ENCODE results near the gene EFNA5.
"Not testable (repeated sequence)": the region's sequence is repeated elsewhere in the genome, so short reads cannot be mapped to it uniquely, and the experiment has no call there.

EFNA5 gene

DNA sequence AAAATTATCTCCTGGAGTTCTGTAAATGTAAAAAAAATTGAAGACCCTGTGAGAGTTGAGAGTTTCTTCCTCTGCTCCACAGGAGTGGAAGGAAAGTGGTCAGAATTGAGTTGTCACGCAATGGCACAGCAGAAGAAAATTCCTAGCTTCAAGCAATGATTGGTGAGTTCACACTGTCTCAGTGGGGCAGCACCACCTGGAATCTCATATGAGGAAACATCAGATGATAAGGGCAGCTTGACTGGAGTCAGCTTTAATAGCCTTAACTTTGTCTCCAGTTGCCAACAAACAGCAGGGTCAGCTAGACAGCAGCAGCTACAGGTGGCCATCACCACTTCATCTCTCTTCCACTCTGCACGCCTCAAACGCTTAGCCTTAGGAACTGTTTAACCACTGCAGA is 211.1 kb downstream of the EFNA5 start:
- H3K27me3 ChIP-seq (ENCODE audit: control insufficient read depth, insufficient read depth, low read length): no peaks in the 10 kb centered on the region
- H3K4me3 ChIP-seq (ENCODE audit: low read length): no peak overlapping the region
- H3K4me1 ChIP-seq (ENCODE audit: control insufficient read depth, low read depth, low read length): peaks cover 41% of the 10 kb centered on the region
- no peak overlapping the region for H3K27ac ChIP-seq (ENCODE audit: low read length)
- H3K9me3 ChIP-seq (ENCODE audit: control insufficient read depth, low read depth, low read length): no peaks in the 10 kb centered on the region
- H3K9ac ChIP-seq (ENCODE audit: low read length): no peak overlapping the region
- H3K36me3 ChIP-seq (ENCODE audit: control insufficient read depth, low read depth, low read length): no peaks in the 10 kb centered on the region

DNA sequence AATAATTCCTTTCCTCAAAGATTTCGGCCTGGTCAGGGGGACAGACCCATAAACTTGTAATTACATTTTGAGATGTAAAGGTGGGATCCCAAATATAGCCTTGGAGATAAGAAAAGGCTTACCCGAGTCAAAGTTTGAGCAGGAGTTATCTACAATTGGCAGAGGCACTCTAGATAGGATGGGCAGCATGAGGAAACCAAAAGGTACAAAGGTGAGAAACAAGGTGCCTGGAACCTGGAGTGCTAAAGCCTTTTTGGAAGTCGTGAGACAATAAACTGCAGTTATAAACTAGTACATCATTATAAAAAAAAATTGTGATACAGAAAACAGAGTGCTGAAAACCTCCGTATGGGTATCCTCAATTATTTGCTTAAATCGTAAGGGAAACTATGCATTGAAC is 212.4 kb downstream of the EFNA5 start:
- Histone ChIP-seq H3K9ac (ENCODE audit: low read length) (no peak overlapping the region), H3K27me3 (ENCODE audit: control insufficient read depth, insufficient read depth, low read length) (no peaks in the 10 kb centered on the region), H3K4me3 (ENCODE audit: low read length) (no peak overlapping the region), H3K4me1 (ENCODE audit: control insufficient read depth, low read depth, low read length) (peaks cover 33% of the 10 kb centered on the region), H3K27ac (ENCODE audit: low read length) (no peak overlapping the region), H3K36me3 (ENCODE audit: control insufficient read depth, low read depth, low read length) (no peaks in the 10 kb centered on the region), H3K9me3 (ENCODE audit: control insufficient read depth, low read depth, low read length) (no peaks in the 10 kb centered on the region)

DNA sequence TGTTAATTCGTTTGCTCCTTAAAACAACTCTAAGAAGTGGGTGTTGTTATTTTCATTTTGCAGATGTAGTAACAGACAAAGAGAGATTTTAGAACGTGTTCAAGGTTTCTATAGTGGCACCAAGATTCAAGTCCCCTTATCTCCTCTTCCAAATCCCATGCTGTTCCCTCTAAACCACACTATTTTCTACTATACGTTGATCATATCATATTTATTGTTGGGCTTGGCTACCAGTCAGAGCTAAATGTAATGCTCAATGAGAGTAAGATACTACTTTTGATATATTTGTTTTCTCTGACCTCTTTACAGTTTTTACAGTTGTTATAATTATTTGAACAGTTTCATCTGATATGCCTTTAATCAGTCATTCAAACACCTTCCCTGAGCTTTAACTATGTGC is 212.9 kb downstream of the EFNA5 start:
- H3K4me3 ChIP-seq (ENCODE audit: low read length): no peak overlapping the region
- no peak overlapping the region for H3K27ac ChIP-seq (ENCODE audit: low read length)
- no peaks in the 10 kb centered on the region for H3K9me3 ChIP-seq (ENCODE audit: control insufficient read depth, low read depth, low read length)
- no peaks in the 10 kb centered on the region for H3K36me3 ChIP-seq (ENCODE audit: control insufficient read depth, low read depth, low read length)
- no peak overlapping the region for H3K9ac ChIP-seq (ENCODE audit: low read length)
- peaks cover 33% of the 10 kb centered on the region for H3K4me1 ChIP-seq (ENCODE audit: control insufficient read depth, low read depth, low read length)
- no peaks in the 10 kb centered on the region for H3K27me3 ChIP-seq (ENCODE audit: control insufficient read depth, insufficient read depth, low read length)

DNA sequence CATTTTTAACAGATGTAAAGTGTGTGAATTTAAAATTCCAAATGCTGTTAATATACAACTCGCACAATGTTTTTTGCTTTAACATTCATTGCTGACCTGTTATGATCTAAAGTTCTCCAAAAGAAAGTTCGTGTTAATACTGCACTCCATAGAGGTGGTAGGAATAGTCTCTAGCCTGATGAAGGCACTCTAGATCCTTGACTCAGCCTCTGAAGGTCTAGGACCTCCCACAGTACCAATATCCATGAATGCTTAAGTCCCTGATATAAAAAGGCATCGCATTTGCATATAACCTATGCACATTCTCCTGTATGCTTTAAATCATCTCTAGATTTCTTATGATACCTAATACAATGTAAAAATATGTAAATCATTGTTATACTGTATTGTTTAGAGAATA is 213.6 kb downstream of the EFNA5 start:
- H3K4me1 ChIP-seq (ENCODE audit: control insufficient read depth, low read depth, low read length): peaks cover 33% of the 10 kb centered on the region
- H3K36me3 ChIP-seq (ENCODE audit: control insufficient read depth, low read depth, low read length): no peaks in the 10 kb centered on the region
- H3K27me3 ChIP-seq (ENCODE audit: control insufficient read depth, insufficient read depth, low read length): no peaks in the 10 kb centered on the region
- no peak overlapping the region for H3K27ac ChIP-seq (ENCODE audit: low read length)
- no peak overlapping the region for H3K4me3 ChIP-seq (ENCODE audit: low read length)
- no peak overlapping the region for H3K9ac ChIP-seq (ENCODE audit: low read length)
- H3K9me3 ChIP-seq (ENCODE audit: control insufficient read depth, low read depth, low read length): no peaks in the 10 kb centered on the region

DNA sequence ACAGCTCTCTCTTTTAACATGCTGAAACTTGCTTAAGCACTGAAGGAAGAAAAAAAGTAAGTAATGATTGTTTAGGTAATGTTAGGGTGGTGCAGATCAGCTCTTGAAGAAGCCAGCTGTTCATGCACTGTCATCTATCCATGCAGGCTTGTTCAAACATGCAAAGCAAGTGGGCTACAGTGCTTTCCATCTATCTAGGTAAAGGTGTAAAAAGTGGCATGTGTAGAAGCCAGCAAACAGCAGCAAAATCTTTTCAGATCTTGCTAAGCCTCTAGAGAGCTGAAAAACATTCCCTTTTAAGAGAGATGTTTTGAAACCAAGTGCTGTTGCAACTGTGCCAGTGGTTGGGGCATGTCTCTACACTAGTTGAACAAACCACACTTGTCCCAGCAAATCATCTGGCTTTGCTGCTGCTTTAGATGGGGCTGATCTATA is 214.4 kb downstream of the EFNA5 start:
- Histone ChIP-seq H3K27ac (ENCODE audit: low read length) (no peak overlapping the region), H3K4me3 (ENCODE audit: low read length) (no peak overlapping the region), H3K9me3 (ENCODE audit: control insufficient read depth, low read depth, low read length) (no peaks in the 10 kb centered on the region), H3K4me1 (ENCODE audit: control insufficient read depth, low read depth, low read length) (peaks cover 32% of the 10 kb centered on the region), H3K27me3 (ENCODE audit: control insufficient read depth, insufficient read depth, low read length) (no peaks in the 10 kb centered on the region), H3K9ac (ENCODE audit: low read length) (no peak overlapping the region), H3K36me3 (ENCODE audit: control insufficient read depth, low read depth, low read length) (no peaks in the 10 kb centered on the region)

DNA sequence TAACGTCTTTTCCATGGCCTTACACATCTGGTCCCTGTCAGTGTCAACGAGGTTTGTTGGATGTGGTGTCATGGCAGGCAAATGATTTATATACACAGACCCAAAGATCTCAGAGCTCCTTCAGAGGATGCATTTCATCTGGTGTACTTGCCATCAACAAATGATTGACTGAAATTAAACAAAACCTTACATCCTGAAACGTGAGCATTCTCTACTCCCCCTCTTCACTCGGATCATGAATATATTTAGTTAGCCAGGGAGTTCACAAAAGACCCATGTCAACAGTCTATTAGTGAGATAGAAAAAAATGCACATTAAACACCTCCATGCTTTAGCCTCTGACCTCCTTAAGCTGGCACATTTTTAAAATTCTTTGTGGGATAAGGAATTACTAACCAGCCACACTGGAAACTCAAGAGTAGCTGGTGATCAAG is 215.6 kb downstream of the EFNA5 start:
- H3K9ac ChIP-seq (ENCODE audit: low read length): no peak overlapping the region
- H3K4me3 ChIP-seq (ENCODE audit: low read length): no peak overlapping the region
- no peaks in the 10 kb centered on the region for H3K27me3 ChIP-seq (ENCODE audit: control insufficient read depth, insufficient read depth, low read length)
- H3K9me3 ChIP-seq (ENCODE audit: control insufficient read depth, low read depth, low read length): no peaks in the 10 kb centered on the region
- H3K36me3 ChIP-seq (ENCODE audit: control insufficient read depth, low read depth, low read length): no peaks in the 10 kb centered on the region
- H3K4me1 ChIP-seq (ENCODE audit: control insufficient read depth, low read depth, low read length): peaks cover 24% of the 10 kb centered on the region
- H3K27ac ChIP-seq (ENCODE audit: low read length): no peak overlapping the region

DNA sequence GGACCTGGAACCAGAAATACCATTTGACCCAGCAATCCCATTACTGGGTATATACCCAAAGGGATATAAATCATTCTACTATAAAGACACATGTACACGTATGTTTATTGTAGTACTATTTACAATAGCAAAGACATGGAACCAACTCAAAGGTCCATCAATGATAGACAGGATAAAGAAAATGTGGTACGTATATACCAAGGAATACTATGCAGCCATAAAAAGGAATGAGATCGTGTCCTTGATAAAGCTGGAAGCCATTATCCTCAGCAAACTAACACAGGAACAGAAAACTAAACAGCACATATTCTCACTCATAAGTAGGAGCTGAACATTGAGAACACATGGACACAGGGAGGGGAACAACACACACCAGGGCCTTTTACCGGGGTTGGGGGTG is 218.9 kb downstream of the EFNA5 start:
- H3K4me3 ChIP-seq (ENCODE audit: low read length); H3K9me3 ChIP-seq (ENCODE audit: control insufficient read depth, low read depth, low read length); H3K9ac ChIP-seq (ENCODE audit: low read length); H3K36me3 ChIP-seq (ENCODE audit: control insufficient read depth, low read depth, low read length); H3K27ac ChIP-seq (ENCODE audit: low read length); H3K27me3 ChIP-seq (ENCODE audit: control insufficient read depth, insufficient read depth, low read length): not testable (repeated sequence)
- peaks cover 13% of the 10 kb centered on the region for H3K4me1 ChIP-seq (ENCODE audit: control insufficient read depth, low read depth, low read length)

DNA sequence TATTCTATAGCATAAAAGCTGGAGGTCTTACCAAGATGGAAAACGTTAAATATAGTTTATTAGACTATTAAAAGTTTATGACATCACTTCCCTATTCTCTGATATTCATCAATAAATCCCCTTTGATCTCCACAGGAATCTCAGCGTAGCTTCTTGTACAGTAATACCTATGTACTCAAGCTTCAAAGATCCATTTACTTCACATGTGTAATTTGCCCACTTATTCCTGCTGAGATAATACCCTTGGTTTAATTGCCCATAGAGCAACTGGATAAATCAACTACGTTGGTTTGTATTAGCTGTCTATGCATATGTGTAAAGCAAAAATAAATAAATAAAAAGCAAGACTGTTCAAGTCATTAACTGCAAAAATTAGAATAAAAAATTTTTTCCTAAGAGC is 219.7 kb downstream of the EFNA5 start:
- Histone ChIP-seq H3K4me3 (ENCODE audit: low read length) (no peak overlapping the region), H3K9ac (ENCODE audit: low read length) (no peak overlapping the region), H3K36me3 (ENCODE audit: control insufficient read depth, low read depth, low read length) (no peaks in the 10 kb centered on the region), H3K4me1 (ENCODE audit: control insufficient read depth, low read depth, low read length) (peaks cover 12% of the 10 kb centered on the region), H3K9me3 (ENCODE audit: control insufficient read depth, low read depth, low read length) (no peaks in the 10 kb centered on the region), H3K27me3 (ENCODE audit: control insufficient read depth, insufficient read depth, low read length) (no peaks in the 10 kb centered on the region), H3K27ac (ENCODE audit: low read length) (no peak overlapping the region)

DNA sequence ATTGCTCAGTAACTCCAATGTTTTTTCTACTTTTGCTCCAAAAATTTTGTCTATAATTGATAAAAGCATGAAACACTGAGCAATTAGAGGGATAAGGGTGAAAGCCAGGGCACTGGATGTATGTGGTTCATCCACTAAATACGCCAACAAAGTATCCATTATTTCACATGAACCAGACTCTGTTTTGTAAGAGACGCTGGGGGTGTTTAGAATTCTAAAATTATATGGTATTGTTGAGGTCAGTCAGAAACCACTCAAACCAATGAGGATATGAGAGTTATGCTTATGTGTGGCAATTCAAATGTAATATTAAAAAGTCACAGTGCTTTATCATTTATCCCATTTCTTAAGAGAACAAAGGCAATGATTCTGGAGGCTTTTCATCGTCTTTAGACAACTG is 220.2 kb downstream of the EFNA5 start:
- H3K4me3 ChIP-seq (ENCODE audit: low read length): no peak overlapping the region
- no peak overlapping the region for H3K9ac ChIP-seq (ENCODE audit: low read length)
- H3K27me3 ChIP-seq (ENCODE audit: control insufficient read depth, insufficient read depth, low read length): no peaks in the 10 kb centered on the region
- no peaks in the 10 kb centered on the region for H3K9me3 ChIP-seq (ENCODE audit: control insufficient read depth, low read depth, low read length)
- peaks cover 9% of the 10 kb centered on the region for H3K4me1 ChIP-seq (ENCODE audit: control insufficient read depth, low read depth, low read length)
- H3K36me3 ChIP-seq (ENCODE audit: control insufficient read depth, low read depth, low read length): no peaks in the 10 kb centered on the region
- no peak overlapping the region for H3K27ac ChIP-seq (ENCODE audit: low read length)

DNA sequence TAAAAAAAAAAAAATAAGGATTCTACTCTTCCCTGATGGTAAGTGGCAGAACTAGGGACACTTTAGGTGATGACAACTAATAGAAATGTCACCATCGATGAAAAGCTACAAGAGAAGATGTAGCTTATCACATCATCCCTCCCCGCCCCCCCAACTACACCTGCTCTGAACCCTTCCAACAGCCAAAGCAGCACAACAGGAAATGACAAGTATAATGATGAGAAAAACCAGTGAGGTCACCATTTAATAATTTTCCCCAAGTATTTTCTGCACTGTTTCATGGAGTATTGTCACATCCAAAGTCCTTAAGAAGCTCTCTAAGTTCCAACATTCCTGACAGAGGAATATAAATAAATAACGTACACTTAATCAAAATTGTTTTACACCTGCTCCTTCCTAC is 221.4 kb downstream of the EFNA5 start:
- H3K36me3 ChIP-seq (ENCODE audit: control insufficient read depth, low read depth, low read length): no peaks in the 10 kb centered on the region
- H3K27me3 ChIP-seq (ENCODE audit: control insufficient read depth, insufficient read depth, low read length): no peaks in the 10 kb centered on the region
- no peak overlapping the region for H3K27ac ChIP-seq (ENCODE audit: low read length)
- H3K4me3 ChIP-seq (ENCODE audit: low read length): no peak overlapping the region
- peaks cover 5% of the 10 kb centered on the region for H3K4me1 ChIP-seq (ENCODE audit: control insufficient read depth, low read depth, low read length)
- H3K9me3 ChIP-seq (ENCODE audit: control insufficient read depth, low read depth, low read length): no peaks in the 10 kb centered on the region
- no peak overlapping the region for H3K9ac ChIP-seq (ENCODE audit: low read length)

DNA sequence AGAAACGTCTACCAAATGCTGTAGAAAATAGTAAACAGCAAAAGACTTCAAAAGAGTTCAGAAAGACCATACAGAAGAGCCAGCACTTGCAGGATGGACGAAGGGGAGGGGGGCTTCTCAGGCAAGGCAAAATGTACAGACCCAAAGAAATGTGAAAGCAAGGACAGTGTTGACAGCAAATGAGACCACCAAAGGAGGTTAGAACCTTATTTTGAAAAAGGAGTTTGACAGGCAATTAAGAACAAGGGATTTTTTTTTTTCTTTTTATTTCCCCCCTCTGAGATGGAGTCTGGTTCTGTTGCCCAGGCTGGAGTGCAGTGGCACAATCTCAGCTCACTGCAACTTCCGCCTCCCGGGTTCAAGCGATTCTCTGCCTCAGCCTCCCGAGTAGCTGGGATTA is 223.2 kb downstream of the EFNA5 start:
- H3K9ac ChIP-seq (ENCODE audit: low read length): no peak overlapping the region
- H3K27me3 ChIP-seq (ENCODE audit: control insufficient read depth, insufficient read depth, low read length): no peaks in the 10 kb centered on the region

DNA sequence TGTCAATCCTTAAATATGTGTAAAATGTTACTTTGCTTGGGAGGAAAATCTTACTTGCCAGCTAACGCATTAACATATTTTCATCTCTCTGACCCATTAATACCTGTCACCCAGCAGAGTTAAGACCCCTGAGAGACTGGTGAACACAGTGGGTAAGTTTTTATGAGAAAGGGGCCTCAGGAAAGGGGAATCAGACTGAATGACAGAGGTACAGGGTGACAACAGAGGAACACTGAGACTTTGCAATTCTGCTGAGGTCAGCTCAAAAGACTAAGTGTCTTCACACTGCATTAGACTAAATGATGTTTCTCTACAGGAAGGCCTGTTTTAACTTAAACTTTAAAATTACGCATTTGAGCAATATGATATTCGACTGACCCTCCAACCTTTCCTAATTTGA is 223.8 kb downstream of the EFNA5 start:
- Histone ChIP-seq H3K9ac (ENCODE audit: low read length) (no peak overlapping the region), H3K4me3 (ENCODE audit: low read length) (no peak overlapping the region), H3K36me3 (ENCODE audit: control insufficient read depth, low read depth, low read length) (no peaks in the 10 kb centered on the region), H3K4me1 (ENCODE audit: control insufficient read depth, low read depth, low read length) (peaks cover 8% of the 10 kb centered on the region), H3K9me3 (ENCODE audit: control insufficient read depth, low read depth, low read length) (no peaks in the 10 kb centered on the region), H3K27me3 (ENCODE audit: control insufficient read depth, insufficient read depth, low read length) (no peaks in the 10 kb centered on the region), H3K27ac (ENCODE audit: low read length) (no peak overlapping the region)

More for the DNA sequence above, 223.2 kb downstream of the EFNA5 start:
- Histone ChIP-seq H3K4me1 (ENCODE audit: control insufficient read depth, low read depth, low read length) (peaks cover 8% of the 10 kb centered on the region), H3K9me3 (ENCODE audit: control insufficient read depth, low read depth, low read length) (no peaks in the 10 kb centered on the region), H3K4me3 (ENCODE audit: low read length) (no peak overlapping the region), H3K36me3 (ENCODE audit: control insufficient read depth, low read depth, low read length) (no peaks in the 10 kb centered on the region), H3K27ac (ENCODE audit: low read length) (no peak overlapping the region)
